ENCODE results near the gene PRKACA. TPM values are rescaled to one million over a fixed set of nuclear protein-coding genes. Genes with fewer than 3 reads are reported as not detected.
A peak's percentile ranks its signal among the peaks of the same experiment; 100 is the strongest.

The PRKACA gene
- total and polyA plus RNA-seq, 2 experiments from 2014 or later = 5.3 to 37.4 TPM

- H3K9me2 ChIP-seq (ENCODE audit: insufficient read depth) = no peaks in the 10 kb centered on the region
- H3K9me3 ChIP-seq (ENCODE audit: low read depth) = no peaks in the 10 kb centered on the region
- no peak overlapping the region for H3K27ac ChIP-seq
- in situ Hi-C loops (cut with MboI) = loop anchor here (10.0 kb wide), 1 partner anchor 186 kb away; no protein-coding TSS in a partner anchor
- no peak overlapping the region for H3K9ac ChIP-seq
- no peaks in the 10 kb centered on the region for H4K20me1 ChIP-seq (ENCODE audit: insufficient read depth)
- no peak overlapping the region for H3K4me3 ChIP-seq
- 94 to 95% methylated on average over 38 to 42 of the region's 43 CpGs for WGBS, 2 experiments (ENCODE audit: low coverage in 1 of 2, low lambda C conversion rate in 2 of 2, missing lambda C conversion rate in 2 of 2)
- H3K27me3 ChIP-seq (replicated peaks; ENCODE audit: insufficient read depth) = no peaks in the 10 kb centered on the region
- peaks cover 3% of the 10 kb centered on the region for H3K4me1 ChIP-seq (ENCODE audit: insufficient read depth)
- no peaks in the 10 kb centered on the region for H3K36me3 ChIP-seq (ENCODE audit: low read depth)
- H3K79me2 ChIP-seq (ENCODE audit: insufficient read depth) = no peaks in the 10 kb centered on the region
- no peak for DNase-seq
- H2AFZ ChIP-seq = no peak overlapping the region
- no peak for TF ChIP-seq EZH2phosphoT487 (IDR thresholded peaks at IDR 0.05; ENCODE audit: insufficient read depth, low read depth)
- no peaks in the 10 kb centered on the region for H3F3A ChIP-seq (ENCODE audit: insufficient read depth)
- no peak overlapping the region for H3K4me2 ChIP-seq (ENCODE audit: unreplicated experiment)
Observed at GRCh38 chr19:14070268-14071050, 47.1 kb downstream of the PRKACA start.

- H3K4me2 ChIP-seq (ENCODE audit: unreplicated experiment) = no peak overlapping the region
- H3K4me3 ChIP-seq = no peak overlapping the region
- no peaks in the 10 kb centered on the region for H3K9me2 ChIP-seq (ENCODE audit: insufficient read depth)
- no peak overlapping the region for H3K27ac ChIP-seq
- in situ Hi-C loops (cut with MboI) = no loop called here
- H2AFZ ChIP-seq = 0 out of 2 replicates have a peak overlapping the region, but pooled peaks have one; percentile 1
- no peak overlapping the region for H3K9ac ChIP-seq
- no peaks in the 10 kb centered on the region for H3F3A ChIP-seq (ENCODE audit: insufficient read depth)
- DNase-seq = no peak
- H4K20me1 ChIP-seq (ENCODE audit: insufficient read depth) = no peaks in the 10 kb centered on the region
- H3K36me3 ChIP-seq (ENCODE audit: low read depth) = no peaks in the 10 kb centered on the region
- no peaks in the 10 kb centered on the region for H3K79me2 ChIP-seq (ENCODE audit: insufficient read depth)
- WGBS, 2 experiments (ENCODE audit: low coverage in 1 of 2, low lambda C conversion rate in 2 of 2, missing lambda C conversion rate in 2 of 2) = 43 to 46% methylated on average over 2 of the region's 2 CpGs
- TF ChIP-seq EZH2 (IDR thresholded peaks at IDR 0.05; ENCODE audit: insufficient read depth, poor library complexity, severe bottlenecking) (no peak), EZH2phosphoT487 (IDR thresholded peaks at IDR 0.05; ENCODE audit: insufficient read depth, low read depth) (no peak)
- no peaks in the 10 kb centered on the region for H3K27me3 ChIP-seq (replicated peaks; ENCODE audit: insufficient read depth)
- H3K9me3 ChIP-seq (ENCODE audit: low read depth) = no peaks in the 10 kb centered on the region
- H3K4me1 ChIP-seq (ENCODE audit: insufficient read depth) = no peaks in the 10 kb centered on the region
Observed at GRCh38 chr19:14066134-14066533, 51.4 kb downstream of the PRKACA start.

- H3K9me2 ChIP-seq (ENCODE audit: insufficient read depth) = no peaks in the 10 kb centered on the region
- H4K20me1 ChIP-seq (ENCODE audit: insufficient read depth) = no peaks in the 10 kb centered on the region
- no peaks in the 10 kb centered on the region for H3K4me1 ChIP-seq (ENCODE audit: insufficient read depth)
- peak; percentile 56 for DNase-seq
- in situ Hi-C loops (cut with MboI) = no loop called here
- H3K79me2 ChIP-seq (ENCODE audit: insufficient read depth) = no peaks in the 10 kb centered on the region
- no peak overlapping the region for H3K27ac ChIP-seq
- no peak overlapping the region for H2AFZ ChIP-seq
- no peak overlapping the region for H3K4me3 ChIP-seq
- H3K9ac ChIP-seq = no peak overlapping the region
- H3K36me3 ChIP-seq (ENCODE audit: low read depth) = no peaks in the 10 kb centered on the region
- H3F3A ChIP-seq (ENCODE audit: insufficient read depth) = no peaks in the 10 kb centered on the region
- WGBS, 2 experiments (ENCODE audit: low coverage in 1 of 2, low lambda C conversion rate in 2 of 2, missing lambda C conversion rate in 2 of 2) = 56 to 58% methylated on average over 7 of the region's 7 CpGs
- peaks cover 11% of the 10 kb centered on the region; the same call in 1 of the 2 replicates for H3K27me3 ChIP-seq (replicated peaks; ENCODE audit: insufficient read depth)
- TF ChIP-seq EZH2 (IDR thresholded peaks at IDR 0.05; ENCODE audit: insufficient read depth, poor library complexity, severe bottlenecking) (no peak), EZH2phosphoT487 (IDR thresholded peaks at IDR 0.05; ENCODE audit: insufficient read depth, low read depth) (no peak)
- no peaks in the 10 kb centered on the region for H3K9me3 ChIP-seq (ENCODE audit: low read depth)
- H3K4me2 ChIP-seq (ENCODE audit: unreplicated experiment) = no peak overlapping the region
Observed at GRCh38 chr19:14063105-14063504, 54.5 kb downstream of the PRKACA start.

GRCh38 chr19:14062558-14062855 lies 55.1 kb downstream of the PRKACA start:
- in situ Hi-C loops (cut with MboI) = no loop called here
- H3K4me2 ChIP-seq (ENCODE audit: unreplicated experiment) = no peak overlapping the region

More at GRCh38 chr19:14062558-14062855, 55.1 kb downstream of the PRKACA start:
- no peak overlapping the region for H2AFZ ChIP-seq
- no peak overlapping the region for H3K4me3 ChIP-seq
- no peaks in the 10 kb centered on the region for H3K9me2 ChIP-seq (ENCODE audit: insufficient read depth)
- no peaks in the 10 kb centered on the region for H3K36me3 ChIP-seq (ENCODE audit: low read depth)
- no peaks in the 10 kb centered on the region for H3F3A ChIP-seq (ENCODE audit: insufficient read depth)
- no peak for DNase-seq
- H3K9ac ChIP-seq = no peak overlapping the region
- no peaks in the 10 kb centered on the region for H3K79me2 ChIP-seq (ENCODE audit: insufficient read depth)
- TF ChIP-seq EZH2 (IDR thresholded peaks at IDR 0.05; ENCODE audit: insufficient read depth, poor library complexity, severe bottlenecking) (no peak), EZH2phosphoT487 (IDR thresholded peaks at IDR 0.05; ENCODE audit: insufficient read depth, low read depth) (no peak)
- WGBS, 2 experiments (ENCODE audit: low coverage in 1 of 2, low lambda C conversion rate in 2 of 2, missing lambda C conversion rate in 2 of 2) = 79 to 83% methylated on average over 5 of the region's 5 CpGs
- no peaks in the 10 kb centered on the region for H4K20me1 ChIP-seq (ENCODE audit: insufficient read depth)
- H3K4me1 ChIP-seq (ENCODE audit: insufficient read depth) = no peaks in the 10 kb centered on the region
- peaks cover 12% of the 10 kb centered on the region; the same call in 1 of the 2 replicates for H3K27me3 ChIP-seq (replicated peaks; ENCODE audit: insufficient read depth)
- no peak overlapping the region for H3K27ac ChIP-seq
- H3K9me3 ChIP-seq (ENCODE audit: low read depth) = no peaks in the 10 kb centered on the region

All from GM23248 (cell line).